ENCODE measurements around the gene USP17L18. TPM values are rescaled to one million over a fixed set of nuclear protein-coding genes. Genes with fewer than 3 reads are reported as not detected.
"Not testable (repeated sequence)": the region's sequence is repeated elsewhere in the genome, so short reads cannot be mapped to it uniquely, and the experiment has no call there.

Gene USP17L18
- polyA plus RNA-seq (2011; rRNA removed) (not detected in 2 replicates), polyA minus RNA-seq (2011; rRNA and poly(A)+ RNA removed) (not detected in 2 replicates)

GRCh38 chr4:9247953-9248680 is at the start of gene USP17L18:
Gene USP17L18, plus strand, starts transcription at chr4:9248630. Its CDS starts 0 bp downstream, at chr4:9248630.
- DNase-seq (ENCODE audit: low read depth); POLR2A ChIA-PET; H3K27me3 ChIP-seq (ENCODE audit: control insufficient read depth, insufficient read depth, low read length); CTCF ChIA-PET; H3K36me3 ChIP-seq (ENCODE audit: control insufficient read depth, insufficient read depth, low read length); H3K4me3 ChIP-seq (ENCODE audit: low read depth, low read length): not testable (repeated sequence)

GRCh38 chr4:9210357-9210756 is 38.1 kb upstream of the USP17L18 start, which contains the start of gene USP17L10:
Gene USP17L10, plus strand, starts transcription at chr4:9210657. Its CDS starts 0 bp downstream, at chr4:9210657.
- DNase-seq (ENCODE audit: low read depth); H3K27me3 ChIP-seq (ENCODE audit: control insufficient read depth, insufficient read depth, low read length); POLR2A ChIA-PET; CTCF ChIA-PET; H3K36me3 ChIP-seq (ENCODE audit: control insufficient read depth, insufficient read depth, low read length); H3K4me3 ChIP-seq (ENCODE audit: low read depth, low read length): not testable (repeated sequence)

GRCh38 chr4:9214701-9215100 is 33.7 kb upstream of the USP17L18 start:
- CTCF ChIA-PET; POLR2A ChIA-PET; DNase-seq (ENCODE audit: low read depth); H3K36me3 ChIP-seq (ENCODE audit: control insufficient read depth, insufficient read depth, low read length); H3K27me3 ChIP-seq (ENCODE audit: control insufficient read depth, insufficient read depth, low read length); H3K4me3 ChIP-seq (ENCODE audit: low read depth, low read length): not testable (repeated sequence)

- H3K27me3 ChIP-seq (ENCODE audit: control insufficient read depth, insufficient read depth, low read length); H3K36me3 ChIP-seq (ENCODE audit: control insufficient read depth, insufficient read depth, low read length); H3K4me3 ChIP-seq (ENCODE audit: low read depth, low read length); CTCF ChIA-PET; POLR2A ChIA-PET; DNase-seq (ENCODE audit: low read depth): not testable (repeated sequence)
These were observed 33.3 kb upstream of the USP17L18 start, which contains the start of gene USP17L11 for GRCh38 chr4:9215105-9215504. Gene USP17L11, plus strand, starts transcription at chr4:9215405. Its CDS starts 0 bp downstream, at chr4:9215405.

- H3K4me3 ChIP-seq (ENCODE audit: low read depth, low read length); CTCF ChIA-PET; H3K36me3 ChIP-seq (ENCODE audit: control insufficient read depth, insufficient read depth, low read length); POLR2A ChIA-PET; H3K27me3 ChIP-seq (ENCODE audit: control insufficient read depth, insufficient read depth, low read length); DNase-seq (ENCODE audit: low read depth): not testable (repeated sequence)
These were observed 28.6 kb upstream of the USP17L18 start, which contains the start of gene USP17L12 for GRCh38 chr4:9219852-9220251. Gene USP17L12, plus strand, starts transcription at chr4:9220152. Its CDS starts 0 bp downstream, at chr4:9220152.

GRCh38 chr4:9224596-9224995 is 23.8 kb upstream of the USP17L18 start, which contains the start of gene USP17L13:
Gene USP17L13, plus strand, starts transcription at chr4:9224896. Its CDS starts 0 bp downstream, at chr4:9224896.
- H3K4me3 ChIP-seq (ENCODE audit: low read depth, low read length); H3K36me3 ChIP-seq (ENCODE audit: control insufficient read depth, insufficient read depth, low read length); H3K27me3 ChIP-seq (ENCODE audit: control insufficient read depth, insufficient read depth, low read length); CTCF ChIA-PET; POLR2A ChIA-PET; DNase-seq (ENCODE audit: low read depth): not testable (repeated sequence)

- CTCF ChIA-PET; H3K27me3 ChIP-seq (ENCODE audit: control insufficient read depth, insufficient read depth, low read length); H3K4me3 ChIP-seq (ENCODE audit: low read depth, low read length); POLR2A ChIA-PET; H3K36me3 ChIP-seq (ENCODE audit: control insufficient read depth, insufficient read depth, low read length); DNase-seq (ENCODE audit: low read depth): not testable (repeated sequence)
These were observed 18.2 kb upstream of the USP17L18 start for GRCh38 chr4:9230249-9230648.

- H3K4me3 ChIP-seq (ENCODE audit: low read depth, low read length); DNase-seq (ENCODE audit: low read depth); H3K36me3 ChIP-seq (ENCODE audit: control insufficient read depth, insufficient read depth, low read length); H3K27me3 ChIP-seq (ENCODE audit: control insufficient read depth, insufficient read depth, low read length); POLR2A ChIA-PET; CTCF ChIA-PET: not testable (repeated sequence)
These were observed 14.3 kb upstream of the USP17L18 start, which contains the start of gene USP17L15 for GRCh38 chr4:9234085-9234484. Gene USP17L15, plus strand, starts transcription at chr4:9234385. Its CDS starts 0 bp downstream, at chr4:9234385.

GRCh38 chr4:9238461-9238860 is 10.0 kb upstream of the USP17L18 start:
- H3K27me3 ChIP-seq (ENCODE audit: control insufficient read depth, insufficient read depth, low read length); CTCF ChIA-PET; H3K36me3 ChIP-seq (ENCODE audit: control insufficient read depth, insufficient read depth, low read length); DNase-seq (ENCODE audit: low read depth); H3K4me3 ChIP-seq (ENCODE audit: low read depth, low read length); POLR2A ChIA-PET: not testable (repeated sequence)

- H3K4me3 ChIP-seq (ENCODE audit: low read depth, low read length); DNase-seq (ENCODE audit: low read depth); CTCF ChIA-PET; POLR2A ChIA-PET; H3K36me3 ChIP-seq (ENCODE audit: control insufficient read depth, insufficient read depth, low read length); H3K27me3 ChIP-seq (ENCODE audit: control insufficient read depth, insufficient read depth, low read length): not testable (repeated sequence)
These were observed 4.9 kb upstream of the USP17L18 start, which contains the start of gene USP17L17 for GRCh38 chr4:9243579-9243978. Gene USP17L17, plus strand, starts transcription at chr4:9243879. Its CDS starts 0 bp downstream, at chr4:9243879.

- POLR2A ChIA-PET; H3K27me3 ChIP-seq (ENCODE audit: control insufficient read depth, insufficient read depth, low read length); DNase-seq (ENCODE audit: low read depth); H3K4me3 ChIP-seq (ENCODE audit: low read depth, low read length); H3K36me3 ChIP-seq (ENCODE audit: control insufficient read depth, insufficient read depth, low read length); CTCF ChIA-PET: not testable (repeated sequence)
These were observed 4.6 kb downstream of the USP17L18 start, which contains the start of gene USP17L19 for GRCh38 chr4:9253078-9253477. Gene USP17L19, plus strand, starts transcription at chr4:9253378. Its CDS starts 0 bp downstream, at chr4:9253378.

- H3K27me3 ChIP-seq (ENCODE audit: control insufficient read depth, insufficient read depth, low read length); H3K4me3 ChIP-seq (ENCODE audit: low read depth, low read length); H3K36me3 ChIP-seq (ENCODE audit: control insufficient read depth, insufficient read depth, low read length); POLR2A ChIA-PET; CTCF ChIA-PET; DNase-seq (ENCODE audit: low read depth): not testable (repeated sequence)
These were observed 9.4 kb downstream of the USP17L18 start, which contains the start of gene USP17L20 for GRCh38 chr4:9257824-9258223. Gene USP17L20, plus strand, starts transcription at chr4:9258124. Its CDS starts 0 bp downstream, at chr4:9258124.

- H3K27me3 ChIP-seq (ENCODE audit: control insufficient read depth, insufficient read depth, low read length); POLR2A ChIA-PET; H3K36me3 ChIP-seq (ENCODE audit: control insufficient read depth, insufficient read depth, low read length); DNase-seq (ENCODE audit: low read depth); H3K4me3 ChIP-seq (ENCODE audit: low read depth, low read length); CTCF ChIA-PET: not testable (repeated sequence)
These were observed 14.1 kb downstream of the USP17L18 start, which contains the start of gene USP17L21 for GRCh38 chr4:9262572-9262971. Gene USP17L21, plus strand, starts transcription at chr4:9262872. Its CDS starts 0 bp downstream, at chr4:9262872.
